ENCODE measurements around the gene DAG1. TPM values are rescaled to one million over a fixed set of nuclear protein-coding genes. Genes with fewer than 3 reads are reported as not detected.

Gene DAG1
- total RNA-seq, 1 donor from 2014 or later: 63.7 TPM

- DNase-seq (ENCODE audit: low spot score): no peak
Observed at GRCh38 chr3:49552087-49552486, 82.0 kb downstream of the DAG1 start.

GRCh38 chr3:49553324-49553691 lies 83.2 kb downstream of the DAG1 start:
- no peak for DNase-seq (ENCODE audit: low spot score)

DNA sequence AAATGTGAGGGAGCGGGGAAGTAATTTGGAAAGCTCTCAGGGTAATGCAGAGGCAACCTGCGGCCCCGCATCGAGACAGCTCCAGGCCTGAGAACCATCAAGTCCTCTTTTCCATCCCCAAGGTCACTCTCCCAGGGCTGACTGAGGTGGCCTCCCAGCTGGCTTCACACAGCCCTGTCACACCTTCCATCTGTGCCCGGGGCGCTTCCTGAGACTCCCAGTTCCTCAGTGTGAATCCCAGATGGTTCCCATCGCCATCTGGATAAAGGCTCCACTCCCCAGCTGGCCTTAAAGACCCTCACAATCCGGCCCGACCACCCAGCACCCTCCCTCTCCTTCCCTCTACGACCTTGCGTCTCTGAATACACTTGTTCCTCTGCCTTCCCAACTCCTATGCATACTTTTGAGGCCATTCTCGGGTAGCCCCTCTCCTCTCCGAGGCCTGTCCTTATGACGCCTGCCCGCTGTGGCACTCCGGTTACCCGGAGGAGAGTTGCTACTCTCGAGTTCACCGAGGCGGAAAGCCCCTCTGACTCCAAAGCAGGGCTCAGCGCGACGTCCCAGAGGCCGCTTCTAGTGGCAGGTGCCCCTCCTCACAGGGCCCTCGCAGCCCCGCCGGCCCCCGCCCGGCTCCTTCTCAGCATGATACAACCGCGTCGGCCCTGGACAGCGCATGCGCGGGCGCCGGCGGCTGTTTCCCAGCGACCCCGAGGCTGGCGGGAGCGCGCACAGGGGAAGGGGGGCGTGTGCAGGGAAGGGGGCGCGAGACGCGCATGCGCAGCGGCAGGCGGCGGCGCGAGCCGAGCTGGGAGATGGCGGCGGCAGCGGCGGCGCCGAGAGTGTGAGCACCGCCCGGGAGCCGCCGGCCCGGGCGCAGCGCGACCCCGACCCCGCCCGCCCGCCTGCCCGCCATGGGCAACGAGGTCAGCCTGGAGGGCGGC lies 83.9 kb downstream of the DAG1 start, which contains the start of gene BSN:
Gene BSN, plus strand, starts transcription at position 786 of the 941 bp plus-strand sequence. Its CDS starts 126 bp downstream, at position 912.
- DNase-seq (ENCODE audit: low spot score): peak; percentile 96

DNA sequence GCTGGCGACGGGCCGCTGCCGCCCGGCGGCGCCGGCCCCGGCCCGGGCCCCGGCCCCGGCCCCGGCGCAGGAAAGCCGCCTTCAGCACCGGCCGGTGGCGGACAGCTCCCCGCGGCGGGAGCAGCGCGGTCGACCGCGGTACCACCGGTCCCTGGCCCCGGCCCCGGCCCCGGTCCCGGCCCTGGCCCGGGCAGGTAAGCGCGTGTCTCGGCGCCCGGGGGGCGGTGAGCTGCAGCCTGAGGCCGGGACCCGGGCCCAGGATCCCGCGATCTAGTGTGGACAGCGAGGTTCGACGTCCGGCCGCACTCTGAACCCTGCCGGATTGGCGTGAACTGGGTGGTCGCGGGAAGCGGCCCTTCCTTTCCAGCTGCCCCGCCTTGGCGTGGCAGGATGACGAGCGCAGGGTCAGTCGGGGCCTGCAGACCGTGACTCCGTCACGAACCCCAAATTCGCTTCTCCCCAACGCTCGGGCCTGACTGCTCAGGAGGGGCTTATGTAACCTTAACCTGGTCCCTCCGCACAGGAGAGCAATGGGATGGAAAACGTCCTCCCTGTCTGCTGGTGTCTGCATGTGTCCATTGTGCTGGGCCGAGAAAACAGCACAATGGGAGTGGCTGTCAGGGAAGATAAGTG lies 84.7 kb downstream of the DAG1 start:
- DNase-seq (ENCODE audit: low spot score): no peak

GRCh38 chr3:49556500-49557275 lies 86.6 kb downstream of the DAG1 start:
- no peak for DNase-seq (ENCODE audit: low spot score)

DNA sequence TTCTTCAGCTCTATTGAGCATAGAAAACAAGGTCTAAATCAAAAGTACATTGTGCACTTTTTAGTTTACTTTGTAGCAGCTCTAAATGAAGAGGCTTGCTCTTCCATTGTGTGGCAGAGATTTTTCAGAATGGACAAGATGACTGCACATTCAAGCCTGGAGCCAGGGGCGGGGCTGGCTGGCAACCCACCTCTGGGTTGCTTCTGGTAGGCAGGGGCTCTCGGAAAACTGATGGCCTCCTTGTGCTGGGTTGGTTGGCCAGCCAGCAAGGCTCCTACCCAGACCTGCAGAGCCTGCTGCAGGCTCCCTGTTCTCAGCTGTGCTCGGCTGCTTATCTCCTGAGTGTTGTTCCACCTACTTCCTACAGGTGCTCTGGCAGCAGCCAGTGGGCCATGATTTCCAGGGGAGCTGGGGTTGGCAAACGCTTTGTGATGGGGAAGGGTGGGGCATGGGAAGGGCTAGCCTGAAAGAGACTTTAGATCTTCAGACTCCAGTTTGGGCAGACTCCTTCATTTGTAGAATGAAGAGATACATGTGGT lies 93.0 kb downstream of the DAG1 start:
- peak; percentile 65 for DNase-seq (ENCODE audit: low spot score)

DNA sequence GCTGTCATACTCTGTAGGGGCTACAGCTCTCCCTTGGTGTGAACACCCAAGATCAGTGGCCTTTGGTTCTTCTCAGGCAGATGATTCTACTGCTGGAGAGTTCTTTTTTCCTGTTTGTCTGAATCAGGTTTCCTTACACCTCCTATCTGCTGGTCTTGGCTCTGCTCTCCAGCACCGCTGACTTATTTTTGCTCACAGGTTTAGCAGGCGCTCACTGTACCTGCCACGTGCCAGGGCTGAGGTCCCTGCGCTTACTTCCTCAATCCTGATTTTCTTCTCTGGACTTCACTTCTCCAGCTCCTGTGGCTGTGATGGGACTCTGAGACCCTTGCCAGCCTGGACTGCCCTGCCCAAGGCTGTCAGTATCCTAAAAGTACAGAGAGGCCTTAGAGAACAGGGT lies 93.7 kb downstream of the DAG1 start:
- DNase-seq (ENCODE audit: low spot score): peak; percentile 65

DNA sequence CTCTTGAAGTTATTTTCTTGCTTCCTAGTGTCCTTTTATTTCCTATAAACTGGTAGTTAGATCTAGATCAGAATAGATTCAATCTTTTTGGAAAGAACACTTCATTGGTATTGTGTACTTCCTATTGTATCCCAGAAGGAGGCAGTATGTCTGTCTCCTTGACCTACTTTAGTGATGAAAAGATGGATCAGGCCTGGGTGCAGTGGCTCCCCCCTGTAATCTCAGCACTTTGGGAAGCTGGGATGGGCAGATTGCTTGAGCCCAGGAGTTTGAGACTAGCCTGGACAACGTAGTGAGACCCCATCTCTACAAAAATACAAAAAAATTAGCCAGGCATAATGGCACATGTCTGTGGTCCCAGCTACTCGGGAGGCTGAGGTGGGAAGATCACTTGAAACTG lies 96.2 kb downstream of the DAG1 start:
- DNase-seq (ENCODE audit: low spot score): no peak

DNA sequence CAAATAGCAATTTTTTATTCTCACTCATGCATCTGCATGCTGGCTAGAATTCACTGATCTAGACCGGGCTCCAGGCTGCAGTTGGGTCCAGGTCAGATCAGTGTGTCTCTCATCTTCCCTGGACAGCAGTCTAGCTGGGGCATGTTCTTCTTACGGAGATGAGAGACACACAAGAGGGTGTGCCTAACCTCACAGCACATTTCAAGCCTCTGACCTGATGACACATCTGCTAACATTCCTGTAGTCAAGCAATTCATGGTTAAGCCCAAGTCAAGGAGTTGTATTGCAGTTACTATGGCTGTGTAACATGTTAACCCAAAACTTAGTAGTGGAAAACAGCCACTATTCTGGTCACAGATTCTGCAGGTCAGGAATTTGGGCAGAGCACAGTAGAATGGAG lies 97.3 kb downstream of the DAG1 start:
- DNase-seq (ENCODE audit: low spot score): no peak

- DNase-seq (ENCODE audit: low spot score): peak; percentile 37
Observed at GRCh38 chr3:49568965-49569364, 98.9 kb downstream of the DAG1 start.

DNA sequence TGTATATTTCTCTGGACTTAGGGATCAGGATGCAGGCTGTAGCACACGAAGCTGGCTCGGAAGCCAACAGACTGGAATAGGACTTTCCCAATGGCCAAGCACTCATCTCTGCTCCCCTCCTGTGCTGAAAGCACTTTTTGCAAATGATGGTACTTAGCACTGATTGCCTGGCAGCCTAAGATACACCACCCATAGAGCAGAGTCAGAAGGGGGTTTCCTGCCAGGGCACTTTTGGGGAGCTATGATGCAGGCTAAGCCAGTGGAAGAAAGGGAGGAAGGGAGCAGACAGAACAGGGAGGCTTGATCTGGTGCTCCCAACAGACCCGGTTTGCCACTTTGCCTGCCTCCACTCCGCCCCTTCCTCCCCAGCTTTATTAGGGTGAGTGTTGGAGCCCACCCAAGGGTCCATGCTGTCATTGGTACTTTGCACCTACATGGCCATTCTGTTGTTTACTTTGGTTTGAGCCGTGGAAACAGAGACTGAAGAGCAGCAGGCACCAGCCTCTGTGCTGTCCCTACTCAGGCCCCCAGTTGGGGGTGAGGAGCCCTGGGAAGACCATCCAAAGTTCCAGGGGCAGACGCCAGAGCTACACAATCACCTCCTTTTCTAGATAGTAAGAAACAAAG lies 100.1 kb downstream of the DAG1 start:
- no peak for DNase-seq (ENCODE audit: low spot score)

- no peak for DNase-seq (ENCODE audit: low spot score)
Observed at GRCh38 chr3:49582177-49582576, 112.1 kb downstream of the DAG1 start.

Other genes starting within 250 kb of the DAG1 start
- 5.8 TPM for gene C3orf62, start 193.0 kb upstream of the DAG1 start, total RNA-seq
- gene USP4, start 130.2 kb upstream of the DAG1 start, total RNA-seq: 65.5 TPM
- gene GPX1, start 111.9 kb upstream of the DAG1 start, total RNA-seq: 724 TPM
- gene RHOA, start 58.3 kb upstream of the DAG1 start, total RNA-seq: 563 TPM
- 23.5 TPM for gene TCTA, start 57.8 kb upstream of the DAG1 start, total RNA-seq
- 1.2 TPM for gene AMT, start 47.8 kb upstream of the DAG1 start, total RNA-seq
- 11.1 TPM for gene NICN1, start 40.9 kb upstream of the DAG1 start, total RNA-seq
- gene BSN, start 84.2 kb downstream of the DAG1 start, total RNA-seq: 0.16 TPM
- 51.1 TPM for gene APEH, start 204.1 kb downstream of the DAG1 start, total RNA-seq
- gene MST1, start 219.2 kb downstream of the DAG1 start, total RNA-seq: 5.7 TPM
- gene RNF123, start 219.3 kb downstream of the DAG1 start, total RNA-seq: 42.1 TPM
- not detected for gene AMIGO3, start 249.4 kb downstream of the DAG1 start, total RNA-seq

All from mesenteric fat pad (tissue), 1 donor.